Central memory CD4-positive, alpha-beta T cell (primary cell): ENCODE results near the gene GABRB1.
A peak's percentile ranks its signal among the peaks of the same experiment; 100 is the strongest.

Experiments used
- DNase-seq: peaks from one replicate; pipeline ENCODE4 v3.0.0; 2022

GABRB1 gene

GRCh38 chr4:47120783-47121182, 89.4 kb downstream of the GABRB1 start:
- DNase-seq = no peak

GRCh38 chr4:47122592-47123291, 91.4 kb downstream of the GABRB1 start:
- DNase-seq = peak; percentile 29

GRCh38 chr4:47128991-47129390, 97.6 kb downstream of the GABRB1 start:
- no peak for DNase-seq

- DNase-seq = no peak
Measured at GRCh38 chr4:47135210-47135609, 103.8 kb downstream of the GABRB1 start.

GRCh38 chr4:47143261-47143660, 111.9 kb downstream of the GABRB1 start:
- no peak for DNase-seq

- DNase-seq = no peak
Measured at GRCh38 chr4:47145630-47146029, 114.3 kb downstream of the GABRB1 start.

- no peak for DNase-seq
Measured at GRCh38 chr4:47154816-47155370, 123.5 kb downstream of the GABRB1 start.

- no peak for DNase-seq
Measured at GRCh38 chr4:47155919-47156318, 124.6 kb downstream of the GABRB1 start.

GRCh38 chr4:47160095-47160494, 128.7 kb downstream of the GABRB1 start:
- DNase-seq = no peak

- no peak for DNase-seq
Measured at GRCh38 chr4:47167081-47168035, 136.0 kb downstream of the GABRB1 start.

GRCh38 chr4:47184083-47184482, 152.7 kb downstream of the GABRB1 start:
- DNase-seq = no peak

- DNase-seq = no peak
Measured at GRCh38 chr4:47185761-47186160, 154.4 kb downstream of the GABRB1 start.

GRCh38 chr4:47187608-47188007, 156.2 kb downstream of the GABRB1 start:
- no peak for DNase-seq

- no peak for DNase-seq
Measured at GRCh38 chr4:47193179-47193578, 161.8 kb downstream of the GABRB1 start.

GRCh38 chr4:47194036-47194737, 162.8 kb downstream of the GABRB1 start:
- DNase-seq = no peak

GRCh38 chr4:47195706-47196105, 164.3 kb downstream of the GABRB1 start:
- DNase-seq = no peak

- DNase-seq = no peak
Measured at GRCh38 chr4:47198791-47199190, 167.4 kb downstream of the GABRB1 start.

GRCh38 chr4:47203593-47203992, 172.2 kb downstream of the GABRB1 start:
- no peak for DNase-seq

- no peak for DNase-seq
Measured at GRCh38 chr4:47207555-47207954, 176.2 kb downstream of the GABRB1 start.

GRCh38 chr4:47209833-47210232, 178.5 kb downstream of the GABRB1 start:
- no peak for DNase-seq

GRCh38 chr4:47210828-47211227, 179.5 kb downstream of the GABRB1 start:
- DNase-seq = no peak

- no peak for DNase-seq
Measured at GRCh38 chr4:47213106-47213505, 181.7 kb downstream of the GABRB1 start.

- no peak for DNase-seq
Measured at GRCh38 chr4:47213539-47213938, 182.2 kb downstream of the GABRB1 start.
